Stimulated activated CD4-positive, alpha-beta T cell treated with anti-CD3 and anti-CD28 coated beads, TNF-alpha, amount 100 ng/mL, for 1 hour (primary cell): ENCODE results near the gene NLRP8.
"Not testable (repeated sequence)": the region's sequence is repeated elsewhere in the genome, so short reads cannot be mapped to it uniquely, and the experiment has no call there.

Source experiments
- DNase-seq, 3 donors: peaks; one replicate each; pipeline ENCODE4 v3.0.0-alpha.2; 2020; ENCODE audit warnings: low read depth in 3 of 3, low spot score in 1 of 3

NLRP8 gene

GRCh38 chr19:55962186-55962585, 14.6 kb downstream of the NLRP8 start:
- DNase-seq = no peak

GRCh38 chr19:55973982-55974381, 26.4 kb downstream of the NLRP8 start:
- DNase-seq = no peak

- DNase-seq = no peak
Observed at GRCh38 chr19:55980415-55980814, 32.8 kb downstream of the NLRP8 start.

- no peak for DNase-seq
Observed at GRCh38 chr19:55985254-55985653, 37.6 kb downstream of the NLRP8 start.

- DNase-seq = no peak
Observed at GRCh38 chr19:55986487-55986886, 38.9 kb downstream of the NLRP8 start, which contains the start of gene NLRP5. Gene NLRP5 (plus strand): TSS chr19:55986775.

- no peak for DNase-seq
Observed at GRCh38 chr19:55990831-55991230, 43.2 kb downstream of the NLRP8 start.

GRCh38 chr19:55993492-55993891, 45.9 kb downstream of the NLRP8 start:
- no peak for DNase-seq

GRCh38 chr19:56014765-56015164, 67.1 kb downstream of the NLRP8 start:
- no peak for DNase-seq

GRCh38 chr19:56015756-56016155, 68.1 kb downstream of the NLRP8 start:
- no peak for DNase-seq

- not testable (repeated sequence) for DNase-seq
Observed at GRCh38 chr19:56019325-56019724, 71.7 kb downstream of the NLRP8 start.

GRCh38 chr19:56020355-56020975, 72.8 kb downstream of the NLRP8 start:
- DNase-seq = not testable (repeated sequence)

GRCh38 chr19:56026769-56027168, 79.1 kb downstream of the NLRP8 start:
- DNase-seq = no peak
